BLaER1 treated with 17β-estradiol and CSF1 and Interleukin-3, amounts not matched to agents 10 nM and 100 nM (cell line): ENCODE data around the gene PRRT1.
A peak's percentile ranks its signal among the peaks of the same experiment; 100 is the strongest.

Experiments used
- H3K27ac ChIP-seq, 11 experiments: shearing (Covaris generic); formaldehyde crosslinking; 2 replicates each; pipeline ENCODE4 v1.8.1; 2022
- H3K27me3 ChIP-seq, 11 experiments: shearing (Covaris generic); formaldehyde crosslinking; 2 replicates each; pipeline ENCODE4 v1.8.1; 2022
- H3K36me3 ChIP-seq, 11 experiments: shearing (Covaris generic); formaldehyde crosslinking; 2 replicates each; pipeline ENCODE4 v1.8.1; 2022
- H3K4me1 ChIP-seq, 10 experiments: shearing (Covaris generic); formaldehyde crosslinking; 2 replicates each; pipeline ENCODE4 v1.8.1; 2022
- H3K4me2 ChIP-seq, 11 experiments: shearing (Covaris generic); formaldehyde crosslinking; 2 replicates each; pipeline ENCODE4 v1.8.1; 2022
- H3K4me3 ChIP-seq, 10 experiments: shearing (Covaris generic); formaldehyde crosslinking; 2 replicates each; pipeline ENCODE4 v1.8.1; 2022
- H3K9ac ChIP-seq, 11 experiments: shearing (Covaris generic); formaldehyde crosslinking; 2 replicates each; pipeline ENCODE4 v1.8.1; 2022
- H3K9me3 ChIP-seq, 11 experiments: shearing (Covaris generic); formaldehyde crosslinking; replicated peaks in 1 of 11; 2 replicates each; pipeline ENCODE4 v1.8.1; 2022
- H4K20me1 ChIP-seq, 11 experiments: shearing (Covaris generic); formaldehyde crosslinking; 2 replicates each; pipeline ENCODE4 v1.8.1; 2022
- Cebpa-rat ChIP-seq, 11 experiments: shearing (Covaris generic); IDR thresholded peaks; 2 replicates each; pipeline ENCODE4 v1.8.1; 2022

The PRRT1 gene

DNA sequence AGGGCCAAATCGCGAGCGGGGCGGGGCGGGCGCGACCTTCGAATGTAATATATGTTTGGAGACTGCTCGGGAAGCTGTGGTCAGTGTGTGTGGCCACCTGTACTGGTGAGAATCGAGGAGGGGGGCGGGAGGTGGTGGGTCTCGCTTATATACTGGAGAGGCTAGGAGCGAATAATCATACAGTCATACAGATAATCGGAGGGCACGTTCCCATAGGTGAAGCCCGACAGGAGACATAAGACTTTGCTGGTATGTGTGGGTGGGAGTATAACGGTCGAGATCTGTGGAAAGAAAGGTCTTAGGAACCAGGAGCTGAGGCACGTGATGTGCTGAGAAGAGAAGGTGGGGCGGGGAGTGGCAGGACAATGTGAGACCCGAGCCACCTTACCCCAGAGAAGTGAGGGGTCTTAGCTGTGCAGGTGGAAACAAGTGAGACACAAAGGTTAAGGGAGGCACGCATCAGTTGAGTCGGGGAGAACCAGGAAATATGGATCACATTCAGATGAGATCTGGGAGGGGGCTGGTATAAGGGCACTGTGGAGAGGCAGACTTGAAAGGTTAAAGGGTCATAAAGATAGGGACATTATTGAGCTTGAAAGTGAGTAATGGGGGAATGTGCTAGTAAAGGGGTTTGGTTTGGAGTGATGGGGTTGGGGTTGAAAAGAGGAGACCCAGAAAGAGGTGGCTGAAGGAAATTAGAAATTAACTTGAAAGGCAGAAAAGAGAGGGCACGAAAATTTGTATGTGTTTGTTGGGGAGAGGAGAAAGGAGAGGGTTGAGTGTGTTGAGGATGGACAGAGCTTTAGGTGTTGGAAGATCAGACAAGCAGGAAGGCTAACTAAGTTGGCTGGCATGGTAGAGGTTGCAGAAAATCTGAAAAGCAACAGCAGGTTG lies 27.1 kb upstream of the PRRT1 start:
- peak overlapping the region; percentile 56 to 94 (median 89); a peak in 21 of 22 replicates for H3K27ac ChIP-seq
- H3K9ac ChIP-seq = peak overlapping the region; percentile 80 to 90 (median 84)
- no peaks in the 10 kb centered on the region for H3K9me3 ChIP-seq
- peak overlapping the region; percentile 73 to 90 (median 80) for H3K4me3 ChIP-seq
- H4K20me1 ChIP-seq = peaks cover 0 to 11% (median 0%) of the 10 kb centered on the region in 11 experiments; a peak in 5 of 22 replicates
- no peak for TF ChIP-seq Cebpa-rat (IDR thresholded peaks at IDR 0.05)
- no peaks in the 10 kb centered on the region for H3K27me3 ChIP-seq
- peaks cover 48 to 82% (median 70%) of the 10 kb centered on the region in 10 experiments for H3K4me1 ChIP-seq
- peak overlapping the region; percentile 88 to 99 (median 95) for H3K4me2 ChIP-seq
- H3K36me3 ChIP-seq = peaks cover 32 to 46% (median 42%) of the 10 kb centered on the region in 11 experiments

DNA sequence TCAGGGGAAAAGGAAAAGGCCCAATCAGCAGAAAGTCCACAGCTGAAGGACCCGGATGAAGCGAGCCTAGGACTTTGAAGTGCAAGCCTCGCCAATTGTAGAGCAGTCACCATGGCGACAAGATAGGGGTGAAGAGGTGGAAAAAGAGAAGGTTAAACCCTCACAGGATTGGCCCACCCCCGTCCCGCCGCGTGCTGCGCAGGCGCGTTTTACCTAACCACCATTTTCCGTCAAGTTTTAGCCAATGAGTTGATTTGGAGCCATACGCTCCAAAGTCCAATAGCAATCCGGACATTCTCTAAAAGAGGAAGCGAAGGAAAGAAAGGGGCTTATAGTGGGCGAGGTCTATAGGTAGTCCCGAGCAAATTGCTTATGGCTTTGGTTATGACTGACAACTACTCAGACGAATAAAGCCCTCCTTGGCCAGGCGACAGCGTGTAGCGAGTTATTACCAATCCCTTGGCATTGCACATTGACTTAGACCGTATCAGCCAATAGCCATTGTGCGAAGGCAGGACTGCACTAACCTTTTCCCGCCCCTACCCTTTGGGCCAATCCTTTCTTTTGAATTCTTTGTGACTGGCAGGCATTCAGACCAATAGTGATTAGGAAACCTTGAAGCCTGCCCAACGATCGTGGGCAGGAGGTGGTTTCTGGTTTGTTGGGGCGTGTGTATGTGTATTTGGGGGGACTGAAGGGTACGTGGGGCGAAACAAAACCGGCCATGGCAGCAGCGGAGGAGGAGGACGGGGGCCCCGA lies 26.2 kb upstream of the PRRT1 start, which contains the start of gene RNF5:
TSS of gene RNF5 (plus strand) at position 618 of the 759 bp plus-strand sequence. CDS start at position 725, 107 bp downstream.
- Histone ChIP-seq H3K9ac (peak within 1 kb of the TSS; percentile 81 to 92 (median 90)), H3K27ac (peak within 1 kb of the TSS; percentile 80 to 94 (median 90)), H4K20me1 (peaks cover 0 to 8% (median 0%) of the 10 kb centered on the region in 11 experiments; a peak in 2 of 22 replicates), H3K9me3 (no peaks in the 10 kb centered on the region), H3K36me3 (peaks cover 24 to 37% (median 34%) of the 10 kb centered on the region in 11 experiments), H3K4me3 (peak within 1 kb of the TSS; percentile 73 to 90 (median 82)), H3K27me3 (no peaks in the 10 kb centered on the region), H3K4me2 (peak within 1 kb of the TSS; percentile 92 to 99 (median 96)), H3K4me1 (peaks cover 56 to 84% (median 77%) of the 10 kb centered on the region in 10 experiments)
- TF ChIP-seq Cebpa-rat (IDR thresholded peaks at IDR 0.05) = no peak

DNA sequence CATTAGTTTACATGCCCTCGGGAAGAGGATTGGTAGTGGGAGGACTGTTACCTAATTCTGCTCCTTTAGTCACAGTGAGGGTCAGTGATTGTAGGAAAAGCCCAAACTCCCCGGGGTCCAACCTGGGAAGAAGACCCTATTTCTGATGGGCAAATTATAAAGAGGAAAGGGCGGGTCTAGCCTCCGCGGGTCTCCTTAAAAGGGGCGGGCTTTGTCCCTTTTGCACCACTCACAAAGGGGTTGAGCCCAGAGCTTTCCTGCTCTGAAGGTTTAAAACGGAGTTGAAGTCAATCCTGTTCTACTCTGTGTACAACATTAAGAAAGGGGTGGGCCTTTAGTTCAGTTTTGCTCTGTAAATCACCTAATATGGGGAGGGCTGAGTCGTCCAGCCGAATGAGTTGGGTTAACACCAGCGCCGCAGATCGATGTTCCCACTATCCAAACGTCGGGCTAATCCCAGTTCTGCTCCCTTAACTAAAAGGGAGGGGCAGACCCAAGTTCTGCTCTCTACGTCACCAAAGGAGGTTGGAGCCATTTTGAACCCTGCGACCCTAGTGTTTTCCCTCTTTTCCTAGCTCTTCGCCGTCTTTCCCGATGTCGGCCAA lies 25.5 kb upstream of the PRRT1 start:
- peaks cover 17 to 30% (median 27%) of the 10 kb centered on the region in 11 experiments for H3K36me3 ChIP-seq

DNA sequence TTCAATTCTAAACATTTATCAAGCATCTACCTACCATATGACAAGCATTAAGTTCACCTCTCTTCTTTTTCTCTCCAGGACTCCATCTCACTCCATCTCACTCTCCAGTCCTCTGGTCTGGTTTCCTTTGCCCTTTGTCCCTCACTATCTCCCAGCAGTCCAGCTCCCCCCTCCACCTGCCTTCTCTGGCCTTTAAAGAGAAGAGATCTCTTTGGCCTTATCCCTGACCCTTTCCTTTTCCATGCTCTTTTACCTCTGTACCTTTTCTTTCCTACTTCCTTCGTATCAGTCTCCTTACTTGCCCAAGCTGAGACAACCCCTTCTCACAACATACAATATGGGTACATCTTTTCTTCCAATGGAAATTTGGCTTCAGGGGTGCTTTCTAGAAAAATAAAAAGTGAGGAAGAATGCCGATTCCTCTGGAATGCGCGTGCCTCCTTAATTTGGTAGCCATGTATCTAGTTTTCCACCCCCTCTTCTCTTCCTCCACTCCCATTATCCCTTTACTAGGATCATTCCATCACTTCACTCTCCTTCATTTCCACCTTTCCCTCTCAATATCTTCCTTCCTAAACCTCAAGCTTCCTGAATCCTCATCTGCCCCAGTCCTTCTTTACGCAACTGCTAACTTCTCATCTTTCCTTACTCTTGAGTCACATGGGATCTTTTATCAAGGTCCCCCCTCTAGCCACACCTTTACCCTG lies 24.9 kb upstream of the PRRT1 start:
- Histone ChIP-seq H3K27me3 (no peaks in the 10 kb centered on the region), H3K36me3 (peaks cover 12 to 25% (median 21%) of the 10 kb centered on the region in 11 experiments), H3K4me1 (peaks cover 61 to 80% (median 73%) of the 10 kb centered on the region in 10 experiments), H3K4me2 (peak overlapping the region; percentile 88 to 98 (median 92)), H3K9me3 (no peaks in the 10 kb centered on the region), H3K9ac (peak overlapping the region; percentile 81 to 92 (median 90)), H3K27ac (peak overlapping the region; percentile 80 to 94 (median 90)), H4K20me1 (no peaks in the 10 kb centered on the region; a peak in 1 of 22 replicates), H3K4me3 (peak overlapping the region; percentile 73 to 90 (median 82))
- no peak for TF ChIP-seq Cebpa-rat (IDR thresholded peaks at IDR 0.05)

More for the DNA sequence above, 25.5 kb upstream of the PRRT1 start:
- peak overlapping the region; percentile 81 to 92 (median 90) for H3K9ac ChIP-seq
- H4K20me1 ChIP-seq = peaks cover 0 to under 1% (median 0%) of the 10 kb centered on the region in 11 experiments; a peak in 1 of 22 replicates
- peak overlapping the region; percentile 73 to 90 (median 82) for H3K4me3 ChIP-seq
- no peaks in the 10 kb centered on the region for H3K9me3 ChIP-seq
- peak overlapping the region; percentile 80 to 94 (median 90) for H3K27ac ChIP-seq
- no peaks in the 10 kb centered on the region for H3K27me3 ChIP-seq
- peaks cover 61 to 83% (median 77%) of the 10 kb centered on the region in 10 experiments for H3K4me1 ChIP-seq
- TF ChIP-seq Cebpa-rat (IDR thresholded peaks at IDR 0.05) = no peak
- peak overlapping the region; percentile 88 to 98 (median 92) for H3K4me2 ChIP-seq

DNA sequence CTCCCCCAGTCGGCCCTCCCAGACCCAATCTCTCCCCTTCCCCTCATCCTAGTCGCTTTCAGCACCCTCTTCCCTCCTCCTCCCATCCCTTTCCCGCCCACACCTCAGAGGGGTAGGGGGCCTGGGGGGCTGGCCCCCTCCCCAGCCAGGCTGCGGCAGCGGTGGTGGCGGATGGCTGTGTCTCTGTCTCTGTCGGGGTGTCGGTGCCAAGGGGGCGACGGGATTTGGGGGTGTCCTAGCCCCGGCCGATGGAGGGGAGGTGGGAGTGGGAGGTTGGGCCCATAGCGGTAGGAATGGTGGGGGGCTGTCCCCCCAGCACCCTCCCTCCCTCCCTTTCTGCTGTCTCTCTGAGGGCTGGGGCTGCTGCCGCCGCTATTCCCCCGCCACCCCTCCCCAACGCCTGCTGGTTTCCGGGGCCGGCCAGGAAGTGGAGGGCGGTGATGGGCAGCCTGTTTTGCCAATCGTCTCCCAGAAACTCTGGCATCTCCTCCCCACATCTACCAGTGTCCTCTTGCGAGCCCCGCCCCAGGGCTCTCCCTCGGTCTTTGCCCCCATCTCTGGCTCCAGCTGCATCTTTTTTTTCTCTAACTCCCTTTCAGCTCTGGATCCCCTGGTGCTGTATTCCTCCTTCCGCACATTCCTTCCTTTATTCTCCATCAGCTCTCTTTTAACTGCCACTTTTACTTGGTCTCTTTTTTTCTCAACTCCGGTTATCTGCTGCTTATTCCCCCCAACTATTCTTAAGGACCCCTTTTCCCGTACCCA lies 24.2 kb upstream of the PRRT1 start, which contains the start of gene AGPAT1:
TSS of gene AGPAT1 (minus strand) at position 374 of the 765 bp plus-strand sequence. CDS start 4,588 bp downstream, outside the sequence.
- Histone ChIP-seq H3K27ac (peak within 1 kb of the TSS; percentile 80 to 94 (median 90)), H3K4me1 (peaks cover 61 to 73% (median 69%) of the 10 kb centered on the region in 10 experiments), H3K36me3 (peaks cover 10 to 25% (median 18%) of the 10 kb centered on the region in 11 experiments), H3K9me3 (no peaks in the 10 kb centered on the region), H3K9ac (peak within 1 kb of the TSS; percentile 86 to 92 (median 90)), H4K20me1 (no peaks in the 10 kb centered on the region; a peak in 1 of 22 replicates), H3K4me3 (peak within 1 kb of the TSS; percentile 73 to 90 (median 82)), H3K27me3 (no peaks in the 10 kb centered on the region), H3K4me2 (peak within 1 kb of the TSS; percentile 92 to 100 (median 98))
- TF ChIP-seq Cebpa-rat (IDR thresholded peaks at IDR 0.05) = no peak

DNA sequence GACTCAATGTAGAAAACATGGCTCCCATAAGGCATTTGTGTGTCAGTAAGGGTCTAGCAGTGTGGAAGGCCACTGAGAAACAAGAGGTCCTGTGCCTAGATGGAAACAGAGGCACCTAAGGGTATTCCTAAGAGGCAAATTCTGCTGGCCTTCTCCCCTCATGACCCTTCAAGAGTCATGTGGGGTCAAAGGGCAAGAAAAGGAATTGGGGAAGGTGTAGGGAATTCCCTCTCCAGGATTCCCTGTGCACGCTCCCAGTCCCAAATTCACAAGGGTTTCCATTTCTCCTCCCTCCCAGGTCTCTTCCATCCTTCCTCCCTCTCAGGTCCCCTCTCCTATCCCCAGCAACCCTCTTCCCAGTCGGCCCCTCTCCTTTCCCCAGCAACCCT lies 23.6 kb upstream of the PRRT1 start:
- Histone ChIP-seq H3K4me3 (peak overlapping the region; percentile 73 to 90 (median 82)), H3K27ac (peak overlapping the region; percentile 78 to 94 (median 86)), H3K36me3 (peaks cover 11 to 25% (median 19%) of the 10 kb centered on the region in 11 experiments), H4K20me1 (no peaks in the 10 kb centered on the region; a peak in 1 of 22 replicates), H3K4me1 (peaks cover 61 to 69% (median 63%) of the 10 kb centered on the region in 10 experiments), H3K27me3 (no peaks in the 10 kb centered on the region), H3K4me2 (peak overlapping the region; percentile 92 to 100 (median 98)), H3K9me3 (no peaks in the 10 kb centered on the region), H3K9ac (peak overlapping the region; percentile 86 to 92 (median 90))
- TF ChIP-seq Cebpa-rat (IDR thresholded peaks at IDR 0.05) = no peak

DNA sequence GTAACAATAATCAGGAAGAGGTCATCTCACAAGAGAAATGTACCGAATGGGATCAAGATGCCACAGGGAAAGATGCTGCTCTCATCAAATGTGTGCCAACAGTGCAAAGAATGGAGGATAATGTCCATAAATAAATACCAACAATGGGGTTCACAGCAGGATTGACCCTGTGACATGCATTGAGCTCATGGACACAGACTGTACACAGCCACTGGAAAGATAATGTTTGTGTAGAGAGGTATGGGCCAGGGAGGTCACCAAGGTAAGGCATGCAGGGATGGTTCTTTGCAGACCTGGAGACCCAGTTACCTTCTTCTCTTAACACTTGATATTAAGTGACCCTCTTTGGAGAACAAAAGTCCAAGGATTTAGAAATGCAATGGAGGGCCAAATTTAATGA lies 22.7 kb upstream of the PRRT1 start:
- Histone ChIP-seq H3K36me3 (peaks cover 18 to 25% (median 21%) of the 10 kb centered on the region in 11 experiments), H4K20me1 (no peaks in the 10 kb centered on the region; a peak in 1 of 22 replicates), H3K9ac (no peak overlapping the region), H3K4me3 (peak overlapping the region in 5 of 10 experiments; percentile 79 to 90 (median 86); a peak in 6 of 20 replicates), H3K4me2 (peak overlapping the region; percentile 92 to 100 (median 98)), H3K9me3 (no peaks in the 10 kb centered on the region), H3K27ac (no peak overlapping the region), H3K4me1 (peaks cover 52 to 64% (median 54%) of the 10 kb centered on the region in 10 experiments), H3K27me3 (no peaks in the 10 kb centered on the region)
- TF ChIP-seq Cebpa-rat (IDR thresholded peaks at IDR 0.05) = no peak
